ENCODE results near the gene BCKDHA.

GRCh38 chr19:41395355-41395754, 2.3 kb upstream of the BCKDHA start:
- TF ChIP-seq CTCF (IDR thresholded peaks at IDR 0.05 in 2 of 3, conservative IDR thresholded peaks at IDR 0.05 in 1 of 3; ENCODE audit: borderline replicate concordance in 1 of 3, insufficient read depth in 1 of 3, low read depth in 2 of 3, low read length in 2 of 3) = no peak
- no peak for TF ChIP-seq TCF7L2 (IDR thresholded peaks at IDR 0.05; ENCODE audit: borderline replicate concordance, extremely low read depth, insufficient read depth, insufficient read length)
- no peak for TF ChIP-seq REST (IDR thresholded peaks at IDR 0.05; ENCODE audit: low read depth)
- no peak for TF ChIP-seq POLR2A (IDR thresholded peaks at IDR 0.05; ENCODE audit: borderline replicate concordance, extremely low read depth, insufficient read depth, insufficient read length)

Measured in HCT116 (cell line).